SK-N-SH (cell line): Measurements from ENCODE around the gene MYO1D. TPM values are rescaled to one million over a fixed set of nuclear protein-coding genes. Genes with fewer than 3 reads are reported as not detected.

Experiments
- CTCF ChIA-PET: fragments of 300-600, 350-600 bp; formaldehyde crosslinking; extraction: SDS; loops from one replicate; lab custom pipeline; 2021; lab: Yijun Ruan, JAX
- POLR2A ChIA-PET: fragments of 350-600 bp; sonication (Branson Sonifier 250); formaldehyde crosslinking; extraction: SDS; loops from one replicate; lab custom pipeline; 2020; ENCODE audit warnings: antibody characterized with exemption, inconsistent platforms; lab: Yijun Ruan, JAX
- DNase-seq: peaks from one replicate; pipeline ENCODE4 v3.0.0; 2012
- H2AFZ ChIP-seq: fragments of 200-600 bp; sonication (generic); 2 replicates; pipeline ENCODE4 v1.8.1; 2016; ENCODE audit warnings: antibody characterized with exemption, mild to moderate bottlenecking, low read depth
- H3F3A ChIP-seq: fragments of 200-600 bp; sonication (generic); replicated peaks from 2 replicates; pipeline ENCODE3; 2016; ENCODE audit warnings: antibody characterized with exemption, mild to moderate bottlenecking; ENCODE audit not compliant: insufficient read depth
- H3K27ac ChIP-seq, 2 experiments: fragments of 200-500 bp in 1 of 2; fragments of 200-600 bp in 1 of 2; sonication (Bioruptor generic) in 1 of 2; sonication (generic), shearing (Covaris generic) in 1 of 2; 2 replicates each; pipeline versions ENCODE4 v1.5.1 to v1.6.1; 2014 to 2016; ENCODE audit warnings: low read depth in 2 of 2, inconsistent platforms in 1 of 2, low read length in 1 of 2, mild to moderate bottlenecking in 1 of 2, mixed read lengths in 1 of 2
- H3K27me3 ChIP-seq: fragments of 200-600 bp; sonication (generic), shearing (Covaris generic); 2 replicates; pipeline ENCODE4 v1.6.1; 2016; ENCODE audit warnings: mixed run types; ENCODE audit not compliant: insufficient read depth
- H3K36me3 ChIP-seq, 2 experiments: fragments of 200-500 bp in 1 of 2; fragments of 200-600 bp in 1 of 2; sonication (Bioruptor generic) in 1 of 2; sonication (generic) in 1 of 2; replicated peaks in 1 of 2; 2 replicates each; pipeline versions ENCODE3 to v1.5.1; 2014 to 2016; ENCODE audit warnings: low read length in 1 of 2, mild to moderate bottlenecking in 1 of 2; ENCODE audit not compliant: insufficient read depth in 2 of 2, control insufficient read depth in 1 of 2
- H3K4me1 ChIP-seq, 2 experiments: fragments of 200-500 bp in 1 of 2; fragments of 200-600 bp in 1 of 2; sonication (Bioruptor generic) in 1 of 2; sonication (generic), shearing (Covaris generic) in 1 of 2; 2 replicates each; pipeline versions ENCODE4 v1.5.1 to v1.6.1; 2014 to 2016; ENCODE audit warnings: low read depth in 1 of 2, low read length in 1 of 2, mixed run types in 1 of 2; ENCODE audit not compliant: insufficient read depth in 2 of 2, control insufficient read depth in 1 of 2
- H3K4me2 ChIP-seq: fragments of 200-600 bp; sonication (generic), shearing (Covaris generic); 2 replicates; pipeline ENCODE4 v1.6.1; 2017; ENCODE audit warnings: mixed run types
- H3K4me3 ChIP-seq, 2 experiments: fragments of 200-500 bp in 1 of 2; fragments of 200-600 bp in 1 of 2; sonication (Bioruptor generic) in 1 of 2; sonication (generic), shearing (Covaris generic) in 1 of 2; 2 replicates each; pipeline versions ENCODE4 v1.5.1 to v1.8.1; 2014 to 2016; ENCODE audit warnings: low read depth in 2 of 2, inconsistent platforms in 1 of 2, low read length in 1 of 2, mild to moderate bottlenecking in 1 of 2, mixed read lengths in 1 of 2, moderate library complexity in 1 of 2
- H3K79me2 ChIP-seq: fragments of 200-600 bp; sonication (generic); 2 replicates; pipeline ENCODE4 v1.8.1; 2017; ENCODE audit warnings: mild to moderate bottlenecking; ENCODE audit not compliant: insufficient read depth
- H3K9ac ChIP-seq: fragments of 200-600 bp; sonication (generic); 2 replicates; pipeline ENCODE4 v1.6.1; 2017; ENCODE audit warnings: mixed run types
- H3K9me2 ChIP-seq: fragments of 200-600 bp; sonication (generic); 2 replicates; pipeline ENCODE4 v1.6.1; 2017; ENCODE audit warnings: mixed run types
- H3K9me3 ChIP-seq: fragments of 200-600 bp; sonication (generic); 2 replicates; pipeline ENCODE4 v1.6.1; 2017; ENCODE audit warnings: mixed run types, mild to moderate bottlenecking, moderate library complexity
- H4K20me1 ChIP-seq: fragments of 200-600 bp; sonication (generic); 2 replicates; pipeline ENCODE4 v1.6.1; 2017; ENCODE audit warnings: mild to moderate bottlenecking, mixed run types; ENCODE audit not compliant: insufficient read depth
- CHD2 ChIP-seq: fragments of 150-350 bp; IDR thresholded peaks from 2 replicates; pipeline ENCODE4 v1.6.1; 2018; ENCODE audit warnings: low read length; ENCODE audit not compliant: partially characterized antibody
- ELF1 ChIP-seq: IDR thresholded peaks from 2 replicates; pipeline ENCODE4 v1.4.0; 2012
- EZH2phosphoT487 ChIP-seq: fragments of 200-600 bp; sonication (generic); IDR thresholded peaks from 2 replicates; pipeline ENCODE4 v1.6.1; 2017; ENCODE audit warnings: low read depth, mixed run types, mild to moderate bottlenecking, antibody characterized with exemption, moderate library complexity, borderline replicate concordance
- FOXJ3 ChIP-seq: sonication (generic); formaldehyde crosslinking; IDR thresholded peaks from 2 replicates; pipeline ENCODE4 v1.5.1; 2020; ENCODE audit warnings: mild to moderate bottlenecking, missing genetic modification reagents
- FOXM1 ChIP-seq: IDR thresholded peaks from 2 replicates; pipeline ENCODE4 v1.4.0; 2012; ENCODE audit warnings: low read depth, mild to moderate bottlenecking
- JUND ChIP-seq: IDR thresholded peaks from 2 replicates; pipeline ENCODE4 v1.4.0; 2012
- MEF2A ChIP-seq: IDR thresholded peaks from 2 replicates; pipeline ENCODE4 v1.4.0; 2012; ENCODE audit warnings: low read depth, borderline replicate concordance
- MXI1 ChIP-seq: IDR thresholded peaks from 2 replicates; pipeline ENCODE4 v1.6.1; 2012; ENCODE audit warnings: mild to moderate bottlenecking, low read depth, low read length, improper control_type of control experiment
- NRF1 ChIP-seq: IDR thresholded peaks from 2 replicates; pipeline ENCODE4 v1.6.1; 2012; ENCODE audit warnings: low read depth, mild to moderate bottlenecking, low read length
- POLR2AphosphoS5 ChIP-seq: IDR thresholded peaks from 2 replicates; pipeline ENCODE4 v1.6.1; 2012; ENCODE audit warnings: low read depth, low read length
- RAD21 ChIP-seq: IDR thresholded peaks from 2 replicates; pipeline ENCODE4 v1.6.1; 2012; ENCODE audit warnings: mild to moderate bottlenecking, low read length
- REST ChIP-seq: IDR thresholded peaks from 2 replicates; pipeline ENCODE4 v1.6.1; 2012; ENCODE audit warnings: mild to moderate bottlenecking, low read depth, low read length, moderate library complexity
- RXRA ChIP-seq: IDR thresholded peaks from 2 replicates; pipeline ENCODE4 v1.4.0; 2012; ENCODE audit warnings: low read depth, mild to moderate bottlenecking, borderline replicate concordance
- TAF1 ChIP-seq: IDR thresholded peaks from 2 replicates; pipeline ENCODE4 v1.6.1; 2012; ENCODE audit warnings: low read depth, mild to moderate bottlenecking, low read length, moderate library complexity, borderline replicate concordance
- YY1 ChIP-seq: IDR thresholded peaks from 2 replicates; pipeline ENCODE4 v1.4.0; 2012; ENCODE audit warnings: low read depth, mild to moderate bottlenecking
- WGBS: methylation state at CpG from one replicate; pipeline ENCODE4 v1.1.6; 2017; ENCODE audit warnings: low lambda C conversion rate; 5-methylcytosine and 5-hydroxymethylcytosine counted together
- polyA plus RNA-seq, 3 experiments: library from polyadenylated mRNA; depleted of rRNA; stranded (reverse); fragments of >200 nt; gene quantifications; 2 replicates each; pipeline ENCODE4 v1.2.3, GENCODE V29; 2012
- TF ChIP-seq, protein P1 (sequence below): IDR thresholded peaks from 2 replicates; pipeline ENCODE4; 2012
- TF ChIP-seq, protein P2 (sequence below): fragments of 150-350 bp; IDR thresholded peaks from 2 replicates; pipeline ENCODE4 v1.6.1; 2017; ENCODE audit warnings: antibody characterized with exemption, low read length, low read depth, borderline replicate concordance

The MYO1D gene
- polyA plus RNA-seq, 1 of the 3 experiments (the other 2 are of a cell fraction): 20.4 TPM

- H3K4me2 ChIP-seq: no peak overlapping the region
- CTCF ChIA-PET: interaction anchor here (2.7 to 5.4 kb wide), 2 partner anchors 10 to 187 kb away, joined by 9 to 35 read pairs; no protein-coding TSS in a partner anchor
These were observed 228.5 kb downstream of the MYO1D start for GRCh38 chr17:32648450-32648849.

More at GRCh38 chr17:32648450-32648849, 228.5 kb downstream of the MYO1D start:
- Histone ChIP-seq H3K4me3 (no peak overlapping the region), H4K20me1 (no peaks in the 10 kb centered on the region), H3K4me1 (no peaks in the 10 kb centered on the region), H3K36me3 (peaks cover 12 to 40% of the 10 kb centered on the region in 2 experiments), H2AFZ (no peak overlapping the region), H3K9ac (no peak overlapping the region), H3K9me3 (peaks cover 9% of the 10 kb centered on the region), H3K27me3 (no peaks in the 10 kb centered on the region), H3F3A (no peaks in the 10 kb centered on the region), H3K27ac (no peak overlapping the region), H3K9me2 (no peaks in the 10 kb centered on the region), H3K79me2 (no peaks in the 10 kb centered on the region)
- no peak for DNase-seq
- TF ChIP-seq TAF1 (no peak), POLR2AphosphoS5 (no peak), FOXJ3 (no peak), RAD21 (no peak), REST (no peak), JUND (no peak), NRF1 (no peak), FOXM1 (no peak), MXI1 (no peak), MEF2A (no peak), RXRA (no peak), ELF1 (no peak), CHD2 (no peak), YY1 (no peak), EZH2phosphoT487 (no peak)
- TF ChIP-seq, protein P1, sequence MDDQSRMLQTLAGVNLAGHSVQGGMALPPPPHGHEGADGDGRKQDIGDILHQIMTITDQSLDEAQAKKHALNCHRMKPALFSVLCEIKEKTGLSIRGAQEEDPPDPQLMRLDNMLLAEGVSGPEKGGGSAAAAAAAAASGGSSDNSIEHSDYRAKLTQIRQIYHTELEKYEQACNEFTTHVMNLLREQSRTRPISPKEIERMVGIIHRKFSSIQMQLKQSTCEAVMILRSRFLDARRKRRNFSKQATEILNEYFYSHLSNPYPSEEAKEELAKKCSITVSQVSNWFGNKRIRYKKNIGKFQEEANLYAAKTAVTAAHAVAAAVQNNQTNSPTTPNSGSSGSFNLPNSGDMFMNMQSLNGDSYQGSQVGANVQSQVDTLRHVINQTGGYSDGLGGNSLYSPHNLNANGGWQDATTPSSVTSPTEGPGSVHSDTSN: no peak
- TF ChIP-seq, protein P2, sequence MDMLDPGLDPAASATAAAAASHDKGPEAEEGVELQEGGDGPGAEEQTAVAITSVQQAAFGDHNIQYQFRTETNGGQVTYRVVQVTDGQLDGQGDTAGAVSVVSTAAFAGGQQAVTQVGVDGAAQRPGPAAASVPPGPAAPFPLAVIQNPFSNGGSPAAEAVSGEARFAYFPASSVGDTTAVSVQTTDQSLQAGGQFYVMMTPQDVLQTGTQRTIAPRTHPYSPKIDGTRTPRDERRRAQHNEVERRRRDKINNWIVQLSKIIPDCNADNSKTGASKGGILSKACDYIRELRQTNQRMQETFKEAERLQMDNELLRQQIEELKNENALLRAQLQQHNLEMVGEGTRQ: no peak
- 97% methylated on average over 2 of the region's 2 CpGs for WGBS
- POLR2A ChIA-PET: no interaction called here
